ENCODE results near the gene TK1. TPM values are rescaled to one million over a fixed set of nuclear protein-coding genes. Genes with fewer than 3 reads are reported as not detected.

The TK1 gene
- total RNA-seq, 4 donors from 2014 or later = 1.7 to 4.1 (median 2.9) TPM

DNA sequence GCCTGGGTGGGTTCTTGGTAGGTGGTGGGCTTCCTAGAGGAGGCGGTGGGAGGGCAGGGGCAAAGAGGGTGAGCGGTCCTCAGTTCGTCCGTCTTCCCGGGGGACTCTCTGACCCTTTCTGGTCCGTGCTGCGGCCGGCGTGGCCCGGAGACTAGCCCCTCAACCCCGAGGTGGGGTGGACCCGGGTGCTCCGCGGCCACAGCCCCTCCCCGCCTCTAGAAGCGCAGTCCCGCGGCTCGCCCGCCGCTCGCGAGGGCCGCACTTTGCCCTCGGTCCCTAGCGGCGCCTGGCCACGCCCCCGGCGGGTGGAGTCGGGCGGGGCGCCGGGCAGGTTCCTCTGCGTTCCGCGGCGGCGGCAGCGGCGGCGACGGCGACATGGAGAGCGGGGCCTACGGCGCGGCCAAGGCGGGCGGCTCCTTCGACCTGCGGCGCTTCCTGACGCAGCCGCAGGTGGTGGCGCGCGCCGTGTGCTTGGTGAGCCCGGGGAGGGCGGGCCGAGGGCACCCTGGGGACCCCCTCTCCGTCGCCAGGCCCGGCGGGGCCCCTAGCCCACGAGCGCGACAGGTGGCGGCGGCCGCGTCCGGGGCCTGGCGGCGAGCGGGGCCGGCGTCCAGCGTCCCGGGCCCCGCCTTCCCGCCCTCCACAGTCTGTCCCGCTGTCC is 18.5 kb downstream of the TK1 start, which contains the start of gene SYNGR2:
SYNGR2 (plus strand) TSS at position 340 of the 661 bp plus-strand sequence; CDS start at position 376, 36 bp downstream.
- TF ChIP-seq POLR2A (IDR thresholded peaks at IDR 0.05) (peak in 1 of 2 donors; percentile 55), CTCF (IDR thresholded peaks at IDR 0.05) (no peak)
- intact Hi-C loops (cut with DNase I; ENCODE audit: low total_unique reads) = no loop called here
- DNase-seq (ENCODE audit: low spot score in 2 of 2) = peak in 1 of 2 donors; percentile 96
- peak within 1 kb of the TSS; percentile 73 for H3K4me3 ChIP-seq (ENCODE audit: low read depth, poor library complexity, severe bottlenecking)
- WGBS, 2 donors = 0% methylated on average over 2 to 12 of the region's 84 CpGs

DNA sequence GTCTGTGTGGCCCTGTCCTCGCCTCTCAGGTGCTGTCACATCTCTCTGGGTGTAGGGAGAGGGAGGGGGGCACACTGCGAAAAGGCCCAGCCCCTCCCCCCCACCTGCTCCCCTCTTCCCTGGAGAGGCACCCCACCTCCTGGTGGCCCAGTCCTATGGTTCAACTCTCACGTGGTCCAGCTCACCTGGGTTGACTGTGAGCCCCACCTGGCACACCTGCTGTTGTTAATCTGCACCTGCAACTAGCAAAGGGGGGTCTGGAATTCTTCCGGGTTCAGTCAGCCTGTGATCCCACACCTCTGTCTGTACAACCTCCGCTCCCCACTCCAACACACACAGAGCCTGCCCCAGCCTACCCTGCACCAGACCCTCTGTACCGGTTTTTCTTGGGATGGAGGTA is 20.4 kb downstream of the TK1 start:
- intact Hi-C loops (cut with DNase I; ENCODE audit: low total_unique reads) = no loop called here
- DNase-seq (ENCODE audit: low spot score in 2 of 2) = no peak
- no peak overlapping the region for H3K4me3 ChIP-seq (ENCODE audit: low read depth, poor library complexity, severe bottlenecking)
- TF ChIP-seq CTCF (IDR thresholded peaks at IDR 0.05) (no peak), POLR2A (IDR thresholded peaks at IDR 0.05) (no peak)
- 64 to 68% methylated on average over 6 of the region's 6 CpGs for WGBS, 2 donors

GRCh38 chr17:78164748-78165607 is 21.9 kb downstream of the TK1 start:
- no peak overlapping the region for H3K4me3 ChIP-seq (ENCODE audit: low read depth, poor library complexity, severe bottlenecking)
- no peak for DNase-seq (ENCODE audit: low spot score in 2 of 2)
- intact Hi-C loops (cut with DNase I; ENCODE audit: low total_unique reads) = no loop called here
- WGBS, 2 donors = 90 to 95% methylated on average over 15 to 16 of the region's 16 CpGs
- TF ChIP-seq POLR2A (IDR thresholded peaks at IDR 0.05) (no peak), CTCF (IDR thresholded peaks at IDR 0.05) (no peak)

DNA sequence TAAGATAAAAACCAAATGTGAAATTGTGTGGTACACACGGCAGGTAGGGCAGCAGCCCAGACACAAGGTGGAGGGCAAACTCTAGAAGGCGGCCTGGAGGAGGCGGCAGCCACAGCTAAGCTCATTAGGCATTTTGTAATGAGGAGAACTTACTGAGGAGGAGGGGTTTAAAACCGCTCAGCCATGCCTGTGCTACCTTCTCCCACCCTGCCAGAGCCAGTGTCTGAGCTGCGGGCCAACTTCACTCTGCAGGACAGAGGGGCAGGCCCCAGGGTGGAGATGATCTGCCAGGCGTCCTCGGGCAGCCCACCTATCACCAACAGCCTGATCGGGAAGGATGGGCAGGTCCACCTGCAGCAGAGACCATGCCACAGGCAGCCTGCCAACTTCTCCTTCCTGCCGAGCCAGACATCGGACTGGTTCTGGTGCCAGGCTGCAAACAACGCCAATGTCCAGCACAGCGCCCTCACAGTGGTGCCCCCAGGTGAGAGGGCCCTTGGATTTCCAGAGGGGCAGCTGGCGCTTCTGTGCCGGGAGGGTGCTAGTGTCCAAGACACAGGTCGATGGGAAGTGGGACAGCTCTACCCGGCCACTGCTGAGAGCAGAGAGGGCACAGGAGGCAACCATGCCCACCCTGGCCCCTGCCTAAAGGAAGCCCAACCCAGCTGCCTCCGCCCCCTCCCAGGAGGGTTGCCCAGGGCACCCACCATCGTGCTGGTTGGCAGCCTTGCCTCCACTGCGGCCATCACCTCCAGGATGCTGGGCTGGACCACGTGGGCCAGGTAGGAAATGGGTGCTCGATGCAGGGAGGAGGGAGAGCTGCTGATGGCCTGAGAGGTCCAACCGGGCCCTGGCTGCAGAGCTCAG is 22.7 kb downstream of the TK1 start:
- no peak for DNase-seq (ENCODE audit: low spot score in 2 of 2)
- intact Hi-C loops (cut with DNase I; ENCODE audit: low total_unique reads) = no loop called here
- no peak overlapping the region for H3K4me3 ChIP-seq (ENCODE audit: low read depth, poor library complexity, severe bottlenecking)
- TF ChIP-seq POLR2A (IDR thresholded peaks at IDR 0.05) (no peak), CTCF (IDR thresholded peaks at IDR 0.05) (no peak)
- WGBS, 2 donors = 70 to 73% methylated on average over 13 of the region's 22 CpGs

- intact Hi-C loops (cut with DNase I; ENCODE audit: low total_unique reads) = no loop called here
- H3K4me3 ChIP-seq (ENCODE audit: low read depth, poor library complexity, severe bottlenecking) = no peak overlapping the region
- WGBS, 2 donors = 42 to 43% methylated on average over 10 of the region's 10 CpGs
- no peak for DNase-seq (ENCODE audit: low spot score in 2 of 2)
- TF ChIP-seq CTCF (IDR thresholded peaks at IDR 0.05) = no peak
- TF ChIP-seq POLR2A (IDR thresholded peaks at IDR 0.05) = no peak
Observed at GRCh38 chr17:78159575-78160158, 27.2 kb downstream of the TK1 start.
